GM12878 (cell line): ENCODE results near the gene UBAP1. TPM values are rescaled to one million over a fixed set of nuclear protein-coding genes. Genes with fewer than 3 reads are reported as not detected.
"Not testable (repeated sequence)": the region's sequence is repeated elsewhere in the genome, so short reads cannot be mapped to it uniquely, and the experiment has no call there.

ENCODE experiments used
- ATAC-seq: fragments of 200-7000 bp; cut with Tn5 transposase; 3 replicates; pipeline ENCODE4 v1.9.1; 2020; ENCODE audit warnings: mild to moderate bottlenecking, moderate library complexity
- BruUV-seq: library from RNA; stranded (reverse); fragments of 400-500 nt; replicated peaks from 2 replicates; lab custom pipeline; 2021; lab: Mats Ljungman, UMichigan
- CTCF ChIA-PET: fragments of 300-600 bp; sonication (Branson Sonifier 250); formaldehyde crosslinking; extraction: SDS; loops from one replicate; lab custom pipeline; 2021; ENCODE audit warnings: inconsistent platforms; lab: Yijun Ruan, JAX
- POLR2A ChIA-PET: fragments of 350-600 bp; formaldehyde crosslinking; extraction: SDS; loops from one replicate; lab custom pipeline; 2021; ENCODE audit warnings: inconsistent platforms; lab: Charles Lee
- RAD21 ChIA-PET: fragments of 300-600 bp; sonication (Branson Sonifier 250); formaldehyde crosslinking; loops from one replicate; lab custom pipeline; 2023; ENCODE audit warnings: antibody characterized with exemption; ENCODE audit not compliant: unreplicated experiment; lab: Charles Lee
- SMC1A ChIA-PET: fragments of 300-600 bp; sonication (Branson Sonifier 250); formaldehyde crosslinking; loops from one replicate; lab custom pipeline; 2023; ENCODE audit not compliant: unreplicated experiment, uncharacterized antibody; lab: Charles Lee
- DNase-seq: peaks from one replicate; pipeline ENCODE4 v3.0.0-alpha.2; 2011; ENCODE audit warnings: low read depth, low spot score
- FAIRE-seq: peaks from 3 replicates; lab custom pipeline; 2011; peaks lifted over from hg19 to GRCh38; lab: Jason Lieb, UNC
- H2AFZ ChIP-seq: 2 replicates; pipeline ENCODE4 v1.6.0; 2011; ENCODE audit warnings: low read depth, low read length, control low read depth; ENCODE audit not compliant: control insufficient read depth
- H3K27ac ChIP-seq: 2 replicates; pipeline ENCODE4 v1.5.1; 2011; ENCODE audit warnings: control low read depth; ENCODE audit not compliant: control insufficient read depth, insufficient read depth
- H3K27me3 ChIP-seq, 2 experiments: replicated peaks in 1 of 2; 2 replicates each; pipeline versions ENCODE4 v1.6.0 to v1.6.1; 2011; ENCODE audit warnings: low read length in 1 of 2; ENCODE audit not compliant: control insufficient read depth in 2 of 2, insufficient read depth in 2 of 2
- H3K36me3 ChIP-seq, 2 experiments: 2 replicates each; pipeline ENCODE4 v1.5.1; 2011; ENCODE audit warnings: low read length in 1 of 2; ENCODE audit not compliant: control insufficient read depth in 2 of 2, insufficient read depth in 2 of 2
- H3K4me1 ChIP-seq: 2 replicates; pipeline ENCODE4 v1.6.1; 2011; ENCODE audit warnings: mild to moderate bottlenecking, low read length, moderate library complexity, mixed read lengths; ENCODE audit not compliant: control insufficient read depth, insufficient read depth
- H3K4me2 ChIP-seq: 2 replicates; pipeline ENCODE4 v1.6.0; 2011; ENCODE audit warnings: control low read depth; ENCODE audit not compliant: control insufficient read depth, insufficient read depth
- H3K4me3 ChIP-seq: fragments of 200-600 bp; sonication (generic); 2 replicates; pipeline ENCODE4 v1.5.1; 2016
- H3K79me2 ChIP-seq: 2 replicates; pipeline ENCODE4 v1.6.0; 2011; ENCODE audit warnings: low read length; ENCODE audit not compliant: control insufficient read depth, insufficient read depth
- H3K9ac ChIP-seq: 2 replicates; pipeline ENCODE4 v1.8.0; 2011; ENCODE audit warnings: low read length, control low read depth, mixed read lengths; ENCODE audit not compliant: control insufficient read depth, insufficient read depth
- H3K9me3 ChIP-seq: replicated peaks from 3 replicates; pipeline ENCODE4 v1.5.1; 2011; ENCODE audit warnings: mild to moderate bottlenecking, low read length; ENCODE audit not compliant: control insufficient read depth, insufficient read depth
- H4K20me1 ChIP-seq: 2 replicates; pipeline ENCODE4 v1.6.0; 2011; ENCODE audit not compliant: control insufficient read depth, insufficient read depth
- FOXK2 ChIP-seq: fragments of 450-650 bp; IDR thresholded peaks from 2 replicates; pipeline ENCODE4 v1.6.1; 2017; ENCODE audit warnings: mild to moderate bottlenecking, moderate library complexity
- SPI1 ChIP-seq: IDR thresholded peaks from 2 replicates; pipeline ENCODE4 v1.6.1; 2011; ENCODE audit warnings: low read depth, mild to moderate bottlenecking, low read length, moderate library complexity, borderline replicate concordance; ENCODE audit not compliant: insufficient read depth
- WGBS: methylation state at CpG from one replicate; pipeline ENCODE4 v1.1.6; 2016; ENCODE audit warnings: low lambda C conversion rate; ENCODE audit not compliant: insufficient replicate concordance, insufficient coverage; ENCODE audit errors: missing lambda C conversion rate; 5-methylcytosine and 5-hydroxymethylcytosine counted together
- in situ Hi-C: fragments of 300-500 bp; cut with MboI; formaldehyde crosslinking; loops from 9 replicates; pipeline ENCODE4 v1.14.3; 2018; ENCODE audit warnings: mixed read lengths
- intact Hi-C: fragments of 100-400 bp; cut with micrococcal nuclease; formaldehyde crosslinking; loops from one replicate; pipeline ENCODE4 v1.14.2; 2022; ENCODE audit not compliant: unreplicated experiment
- polyA plus RNA-seq, 11 experiments: library from polyadenylated mRNA; depleted of rRNA in 4 of 11; unstranded in 6 of 11; stranded (reverse) in 5 of 11; fragments of >200 nt; fragmentation: Nextera tagmentation in 4 of 11; fragmentation: Illumina TruSeq in 1 of 11; extraction: Ambion mirVana in 4 of 11; extraction: Trizol in 1 of 11; gene quantifications; 1 replicate in 1 of 11; 2 replicates in 10 of 11; pipeline versions ENCODE4 v1.2.1 to v1.2.3, GENCODE V29; 2011 to 2016; ENCODE audit warnings: inconsistent platforms in 2 of 11, missing spikeins in 2 of 11, low read depth in 1 of 11
- total RNA-seq, 4 experiments: library from RNA; depleted of rRNA in 3 of 4; stranded (reverse); fragments of >200 nt in 3 of 4; fragmentation: Illumina TruSeq in 1 of 4; extraction: Trizol in 1 of 4; gene quantifications; 2 replicates each; pipeline versions ENCODE4 v1.2.1 to v1.2.3, GENCODE V29; 2013 to 2021
- TF ChIP-seq, protein P1 (sequence below): IDR thresholded peaks from 2 replicates; pipeline ENCODE4 v1.6.1; 2012; ENCODE audit warnings: improper control_type of control experiment, low read depth, low read length; ENCODE audit not compliant: insufficient replicate concordance

The UBAP1 gene
- total and polyA plus RNA-seq, 10 of the 15 experiments (the other 5 are each of a cell fraction or from before 2014, with no cell fraction given) = 2.1 to 47.9 (median 27.2) TPM

DNA sequence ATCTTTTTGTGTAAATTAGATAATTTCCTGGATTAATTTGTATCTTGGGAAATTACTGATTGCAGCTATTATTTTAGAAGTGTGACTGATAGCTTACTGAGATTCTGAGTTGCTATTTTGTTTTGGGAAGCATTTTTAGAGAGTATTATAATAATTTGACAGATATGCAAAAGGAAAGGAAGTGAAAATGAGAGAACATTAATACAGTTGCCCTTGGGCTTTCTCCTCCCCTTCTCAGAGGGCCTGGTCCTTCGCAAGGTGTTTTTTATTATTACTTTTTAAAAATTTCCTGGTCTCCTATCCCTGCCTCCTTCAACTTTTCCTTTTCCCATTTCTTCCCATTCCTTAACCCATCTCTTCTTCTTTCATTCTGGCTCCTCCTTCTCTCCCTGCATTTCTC lies 32.6 kb downstream of the UBAP1 start:
- FAIRE-seq (peak; percentile 74), DNase-seq (no peak), ATAC-seq (peak; percentile 82)
- Histone ChIP-seq H3K4me1 (peaks cover 5% of the 10 kb centered on the region), H3K9me3 (no peaks in the 10 kb centered on the region), H3K79me2 (peaks cover 22% of the 10 kb centered on the region), H3K27ac (no peak overlapping the region), H2AFZ (no peak overlapping the region), H3K9ac (no peak overlapping the region), H3K36me3 (no peaks in the 10 kb centered on the region), H3K4me3 (no peak overlapping the region), H3K4me2 (peak overlapping the region; percentile 7; the same call in 1 of the 2 replicates), H3K27me3 (no peaks in the 10 kb centered on the region), H4K20me1 (no peaks in the 10 kb centered on the region)
- ChIA-PET SMC1A (interaction anchor here (0.9 to 2.2 kb wide), 3 partner anchors 11 to 21 kb away, joined by 3 to 12 read pairs (median 6); no protein-coding TSS in a partner anchor), POLR2A (interaction anchor here (1.6 kb wide), 2 partner anchors 11 to 24 kb away, joined by 3 to 5 read pairs; no protein-coding TSS in a partner anchor), RAD21 (interaction anchor here (1.2 kb wide), 1 partner anchor 33 kb away, joined by 3 read pairs; the partner anchor contains the start of gene UBAP1), CTCF (interaction anchor here (0.9 to 2.2 kb wide), 3 partner anchors 25 to 43 kb away, joined by 3 to 5 read pairs (median 5); no protein-coding TSS in a partner anchor)
- no TSS peak for BruUV-seq
- in situ Hi-C loops (no loop called here), intact Hi-C loops (no loop called here)
- WGBS = 45% methylated on average over 1 of the region's 1 CpG
- TF ChIP-seq FOXK2 (no peak), SPI1 (peak; percentile 65)
- TF ChIP-seq, protein P1, sequence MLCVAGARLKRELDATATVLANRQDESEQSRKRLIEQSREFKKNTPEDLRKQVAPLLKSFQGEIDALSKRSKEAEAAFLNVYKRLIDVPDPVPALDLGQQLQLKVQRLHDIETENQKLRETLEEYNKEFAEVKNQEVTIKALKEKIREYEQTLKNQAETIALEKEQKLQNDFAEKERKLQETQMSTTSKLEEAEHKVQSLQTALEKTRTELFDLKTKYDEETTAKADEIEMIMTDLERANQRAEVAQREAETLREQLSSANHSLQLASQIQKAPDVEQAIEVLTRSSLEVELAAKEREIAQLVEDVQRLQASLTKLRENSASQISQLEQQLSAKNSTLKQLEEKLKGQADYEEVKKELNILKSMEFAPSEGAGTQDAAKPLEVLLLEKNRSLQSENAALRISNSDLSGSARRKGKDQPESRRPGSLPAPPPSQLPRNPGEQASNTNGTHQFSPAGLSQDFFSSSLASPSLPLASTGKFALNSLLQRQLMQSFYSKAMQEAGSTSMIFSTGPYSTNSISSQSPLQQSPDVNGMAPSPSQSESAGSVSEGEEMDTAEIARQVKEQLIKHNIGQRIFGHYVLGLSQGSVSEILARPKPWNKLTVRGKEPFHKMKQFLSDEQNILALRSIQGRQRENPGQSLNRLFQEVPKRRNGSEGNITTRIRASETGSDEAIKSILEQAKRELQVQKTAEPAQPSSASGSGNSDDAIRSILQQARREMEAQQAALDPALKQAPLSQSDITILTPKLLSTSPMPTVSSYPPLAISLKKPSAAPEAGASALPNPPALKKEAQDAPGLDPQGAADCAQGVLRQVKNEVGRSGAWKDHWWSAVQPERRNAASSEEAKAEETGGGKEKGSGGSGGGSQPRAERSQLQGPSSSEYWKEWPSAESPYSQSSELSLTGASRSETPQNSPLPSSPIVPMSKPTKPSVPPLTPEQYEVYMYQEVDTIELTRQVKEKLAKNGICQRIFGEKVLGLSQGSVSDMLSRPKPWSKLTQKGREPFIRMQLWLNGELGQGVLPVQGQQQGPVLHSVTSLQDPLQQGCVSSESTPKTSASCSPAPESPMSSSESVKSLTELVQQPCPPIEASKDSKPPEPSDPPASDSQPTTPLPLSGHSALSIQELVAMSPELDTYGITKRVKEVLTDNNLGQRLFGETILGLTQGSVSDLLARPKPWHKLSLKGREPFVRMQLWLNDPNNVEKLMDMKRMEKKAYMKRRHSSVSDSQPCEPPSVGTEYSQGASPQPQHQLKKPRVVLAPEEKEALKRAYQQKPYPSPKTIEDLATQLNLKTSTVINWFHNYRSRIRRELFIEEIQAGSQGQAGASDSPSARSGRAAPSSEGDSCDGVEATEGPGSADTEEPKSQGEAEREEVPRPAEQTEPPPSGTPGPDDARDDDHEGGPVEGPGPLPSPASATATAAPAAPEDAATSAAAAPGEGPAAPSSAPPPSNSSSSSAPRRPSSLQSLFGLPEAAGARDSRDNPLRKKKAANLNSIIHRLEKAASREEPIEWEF = no peak

DNA sequence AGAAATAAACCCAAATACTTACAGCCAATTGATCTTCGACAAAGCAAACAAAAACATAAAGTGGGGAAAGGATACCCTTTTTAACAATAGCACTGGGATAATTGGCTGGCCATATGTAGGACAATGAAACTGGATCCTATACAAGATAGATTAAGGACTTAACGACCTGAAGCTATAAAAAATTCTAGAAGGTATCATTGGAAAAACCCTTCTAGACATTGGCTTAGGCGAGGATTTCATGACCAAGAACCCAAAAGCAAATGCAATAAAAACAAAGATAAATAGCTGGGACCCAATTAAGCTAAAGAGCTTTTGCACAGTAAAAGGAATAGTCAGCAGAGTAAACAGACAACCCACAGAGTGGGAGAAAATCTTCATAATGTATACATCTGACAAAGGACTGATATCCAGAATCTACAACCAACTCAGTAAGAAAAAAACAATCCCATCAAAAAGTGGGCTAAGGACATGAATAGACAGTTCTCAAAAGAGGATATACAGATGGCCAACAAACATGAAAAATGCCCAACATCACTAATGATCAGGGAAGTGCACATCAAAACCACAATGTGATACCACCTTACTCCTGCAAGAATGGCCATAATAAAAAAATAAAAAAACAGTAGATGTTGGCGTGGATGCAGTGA lies 35.6 kb downstream of the UBAP1 start:
- intact Hi-C loops, POLR2A ChIA-PET, in situ Hi-C loops, H3K4me2 ChIP-seq, FAIRE-seq, H3K27ac ChIP-seq, ATAC-seq, H3K9me3 ChIP-seq, H4K20me1 ChIP-seq, H3K4me1 ChIP-seq, H3K27me3 ChIP-seq, RAD21 ChIA-PET, H3K9ac ChIP-seq, DNase-seq, H3K36me3 ChIP-seq, H3K4me3 ChIP-seq, H2AFZ ChIP-seq: not testable (repeated sequence)
- ChIA-PET SMC1A (interaction anchor here (1.2 kb wide), 1 partner anchor 90 kb away, joined by 3 read pairs; no protein-coding TSS in a partner anchor), CTCF (interaction anchor here (0.6 kb wide), 1 partner anchor 21 kb away, joined by 3 read pairs; no protein-coding TSS in a partner anchor)
- TSS peak; percentile 25 for BruUV-seq
- peaks cover 15% of the 10 kb centered on the region for H3K79me2 ChIP-seq
- 95% methylated on average over 4 of the region's 4 CpGs for WGBS
